ENCODE data around the gene SLC30A3. TPM values are rescaled to one million over a fixed set of nuclear protein-coding genes. Genes with fewer than 3 reads are reported as not detected.
A peak's percentile ranks its signal among the peaks of the same experiment; 100 is the strongest.

SLC30A3 gene
- total and polyA plus RNA-seq, 2 of the 13 experiments (the other 11 are each of a cell fraction or from before 2014, with no cell fraction given): 0.38 to 0.79 TPM

- TF ChIP-seq SALL2 (CRISPR knock-in tag; IDR thresholded peaks at IDR 0.05): no peak
- TF ChIP-seq CSRNP2 (CRISPR knock-in tag; conservative IDR thresholded peaks at IDR 0.05; ENCODE audit: low read depth): no peak
- peak; percentile 39; the same call in 1 of the 2 replicates for TF ChIP-seq PITX1 (CRISPR knock-in tag; IDR thresholded peaks at IDR 0.05)
- TF ChIP-seq GRHL1 (CRISPR knock-in tag; conservative IDR thresholded peaks at IDR 0.05): no peak
- no peak for TF ChIP-seq ZNF18 (CRISPR knock-in tag; IDR thresholded peaks at IDR 0.05; ENCODE audit: insufficient replicate concordance)
- no peak; the same call in 1 of the 2 replicates for TF ChIP-seq KMT2B (CRISPR knock-in tag; IDR thresholded peaks at IDR 0.05)
- TF ChIP-seq SKIL (CRISPR knock-in tag; IDR thresholded peaks at IDR 0.05; ENCODE audit: borderline replicate concordance): no peak
- TF ChIP-seq TAF15 (IDR thresholded peaks at IDR 0.05; ENCODE audit: low read depth, low read length, poor library complexity, severe bottlenecking): no peak
- TF ChIP-seq ZNF124 (CRISPR knock-in tag; IDR thresholded peaks at IDR 0.05): no peak
- no peak for TF ChIP-seq MBNL3 (CRISPR knock-in tag; conservative IDR thresholded peaks at IDR 0.05)
- TF ChIP-seq ZNF768 (CRISPR knock-in tag; IDR thresholded peaks at IDR 0.05): no peak
- no peak for TF ChIP-seq YEATS4 (CRISPR knock-in tag; IDR thresholded peaks at IDR 0.05; ENCODE audit: borderline replicate concordance)
- no peak for TF ChIP-seq CBX1 (IDR thresholded peaks at IDR 0.05; ENCODE audit: low read depth)
- TF ChIP-seq JUN (CRISPR knock-in tag; IDR thresholded peaks at IDR 0.05): no peak
- no peak for TF ChIP-seq ZNF569 (CRISPR knock-in tag; IDR thresholded peaks at IDR 0.05; ENCODE audit: borderline replicate concordance)
- TF ChIP-seq POLR2AphosphoS5 (IDR thresholded peaks at IDR 0.05; ENCODE audit: low read depth, low read length): no peak
- no peak for TF ChIP-seq ZNF333 (CRISPR knock-in tag; IDR thresholded peaks at IDR 0.05; ENCODE audit: borderline replicate concordance)
- TF ChIP-seq ATF5 (CRISPR knock-in tag; IDR thresholded peaks at IDR 0.05; ENCODE audit: low read depth): no peak
- no peak for TF ChIP-seq ZNF672 (CRISPR knock-in tag; IDR thresholded peaks at IDR 0.05)
- TF ChIP-seq CBX2 (IDR thresholded peaks at IDR 0.05; ENCODE audit: low read depth, low read length): no peak
- no peak for TF ChIP-seq CBX2 (CRISPR knock-in tag; IDR thresholded peaks at IDR 0.05; ENCODE audit: low read depth)
- TF ChIP-seq NR2C2 (CRISPR knock-in tag; IDR thresholded peaks at IDR 0.05; ENCODE audit: borderline replicate concordance): peak; percentile 39; the same call in 1 of the 2 replicates
Measured at GRCh38 chr2:27209621-27210401, 53.0 kb downstream of the SLC30A3 start (continued).
